CD4-positive, alpha-beta T cell treated with Interleukin-6 for 4 hours (primary cell): ENCODE measurements around the gene CALN1.
"Not testable (repeated sequence)": the region's sequence is repeated elsewhere in the genome, so short reads cannot be mapped to it uniquely, and the experiment has no call there.

Experiments used
- DNase-seq: peaks from one replicate; pipeline ENCODE4 v3.0.0-alpha.2; 2020; ENCODE audit warnings: mixed read lengths

The CALN1 gene

GRCh38 chr7:72265071-72265904, 146.8 kb downstream of the CALN1 start:
- no peak for DNase-seq

GRCh38 chr7:72260406-72260805, 151.7 kb downstream of the CALN1 start:
- no peak for DNase-seq

GRCh38 chr7:72258074-72258473, 154.1 kb downstream of the CALN1 start:
- DNase-seq = no peak

GRCh38 chr7:72254455-72254854, 157.7 kb downstream of the CALN1 start:
- no peak for DNase-seq

DNA sequence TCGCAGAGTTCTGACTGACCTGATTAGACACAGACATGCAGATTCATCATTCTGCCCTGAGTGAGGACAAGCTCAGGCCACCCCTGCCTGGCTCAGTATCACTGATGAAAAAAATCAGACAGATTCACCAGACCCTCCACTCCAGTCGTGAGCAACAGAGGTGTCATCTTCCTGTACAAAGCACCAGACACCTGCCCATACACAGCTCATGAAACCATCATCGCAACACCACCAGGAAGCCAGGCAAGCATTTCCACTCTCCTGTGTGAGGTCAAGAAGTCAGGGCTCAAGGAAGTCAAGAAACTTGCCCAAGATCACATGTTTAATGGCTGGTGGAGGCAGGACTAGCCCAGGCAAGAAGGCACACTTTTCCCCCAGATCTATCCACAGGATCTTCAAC, 163.0 kb downstream of the CALN1 start:
- DNase-seq = no peak

DNA sequence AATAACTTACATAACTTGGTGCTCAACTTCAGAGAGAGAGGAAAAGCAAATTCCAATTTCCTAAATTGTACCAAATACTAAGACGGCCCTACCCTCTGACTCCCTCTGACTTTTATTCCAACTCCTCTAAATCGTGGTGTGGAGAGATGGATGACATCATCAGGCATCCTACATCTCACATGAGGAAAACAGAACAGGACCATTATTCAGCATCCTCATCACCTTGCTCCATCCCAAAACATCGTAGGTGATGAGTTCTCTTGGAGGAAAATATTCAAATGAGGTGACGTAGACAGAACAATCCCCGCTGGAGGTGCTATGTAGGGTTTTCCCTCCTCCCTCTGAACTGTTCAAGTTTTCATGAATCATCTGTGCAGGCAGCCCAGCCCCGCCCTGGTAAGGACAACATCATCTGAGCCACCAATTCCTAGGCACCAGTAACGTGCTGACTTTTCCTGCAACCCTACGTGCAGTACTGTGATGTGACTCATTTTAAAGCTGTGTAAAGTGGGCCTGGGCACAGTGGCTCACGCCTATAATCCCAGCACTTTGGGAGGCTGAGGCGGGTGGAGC, 167.2 kb downstream of the CALN1 start:
- DNase-seq = no peak

- DNase-seq = no peak
Measured at GRCh38 chr7:72243329-72243728, 168.8 kb downstream of the CALN1 start.

- DNase-seq = no peak
Measured at GRCh38 chr7:72235351-72235750, 176.8 kb downstream of the CALN1 start.

DNA sequence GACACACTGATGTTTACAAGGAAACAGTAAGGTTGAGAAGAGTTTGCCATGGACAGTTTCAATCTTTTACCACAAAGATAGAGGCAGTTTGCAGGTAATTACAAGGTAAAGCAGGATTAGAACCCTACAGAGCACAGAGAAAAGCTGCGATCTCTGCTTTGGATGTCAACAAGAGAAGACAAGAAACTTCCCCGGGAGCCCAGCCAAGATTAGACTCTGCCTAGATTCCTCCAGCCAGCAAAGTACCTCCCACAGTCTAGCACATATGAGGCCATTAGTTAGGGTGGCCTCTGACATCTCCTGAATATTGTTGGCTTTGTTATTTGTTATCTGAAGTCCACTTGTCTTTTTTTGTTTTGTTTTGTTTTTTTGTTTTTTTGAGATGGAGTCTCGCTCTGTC, 178.1 kb downstream of the CALN1 start:
- DNase-seq = no peak

GRCh38 chr7:72230281-72230680, 181.9 kb downstream of the CALN1 start:
- DNase-seq = no peak

DNA sequence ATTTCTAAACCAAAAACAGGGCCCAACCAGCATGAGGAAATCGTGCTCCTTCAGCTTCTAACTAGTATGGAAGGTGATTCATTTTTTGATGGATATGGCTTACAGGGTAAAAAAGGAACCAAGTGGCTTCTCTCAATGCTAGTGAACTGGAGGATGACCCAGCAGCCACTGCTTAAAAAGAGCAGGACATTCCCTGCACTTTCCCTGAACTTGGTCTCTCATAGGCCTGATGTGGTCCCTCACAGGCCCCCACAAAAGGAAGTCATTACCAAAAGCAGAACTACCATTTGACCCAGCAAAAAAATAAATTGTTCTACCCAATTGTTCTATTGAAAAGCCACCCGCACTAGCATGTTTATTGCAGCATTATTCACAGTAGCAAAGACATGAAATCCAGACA, 188.8 kb downstream of the CALN1 start:
- DNase-seq = no peak

DNA sequence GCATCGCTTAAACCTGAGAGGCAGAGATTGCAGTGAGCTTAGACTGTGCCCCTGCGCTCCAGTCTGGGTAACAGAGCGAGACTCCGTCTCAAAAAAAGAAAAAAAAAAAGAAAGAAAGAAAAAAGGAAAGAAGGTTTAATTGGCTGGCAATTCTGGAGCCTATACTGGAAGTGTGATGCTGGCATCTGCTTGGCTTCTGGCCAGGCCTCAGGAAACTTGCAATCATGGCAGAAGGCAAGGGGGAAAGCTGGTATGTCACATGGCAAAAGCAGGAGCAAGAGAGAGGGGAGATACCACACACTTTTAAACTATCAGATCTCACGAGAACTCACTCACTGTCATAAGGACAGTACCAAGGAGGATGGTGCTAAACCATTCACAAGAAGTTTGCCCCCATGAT, 190.0 kb downstream of the CALN1 start:
- DNase-seq = no peak

DNA sequence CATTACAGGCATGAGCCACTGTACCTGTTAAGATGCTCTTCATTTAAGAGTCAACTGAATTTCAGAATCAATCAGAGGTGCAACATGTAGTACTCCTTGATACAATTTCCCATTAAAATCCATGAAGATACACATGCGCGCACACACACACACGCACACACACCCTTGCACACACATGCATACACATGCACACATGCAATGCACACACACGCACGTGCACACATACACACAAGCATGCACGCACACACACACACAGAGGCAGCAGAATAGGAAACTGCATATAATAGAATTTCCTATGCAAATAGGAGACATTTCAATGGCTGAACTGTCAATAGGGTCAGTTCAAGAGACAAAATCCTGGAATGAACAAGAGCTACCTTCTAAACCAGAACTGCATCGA, 192.6 kb downstream of the CALN1 start:
- no peak for DNase-seq

GRCh38 chr7:72217151-72217550, 195.0 kb downstream of the CALN1 start:
- no peak for DNase-seq

DNA sequence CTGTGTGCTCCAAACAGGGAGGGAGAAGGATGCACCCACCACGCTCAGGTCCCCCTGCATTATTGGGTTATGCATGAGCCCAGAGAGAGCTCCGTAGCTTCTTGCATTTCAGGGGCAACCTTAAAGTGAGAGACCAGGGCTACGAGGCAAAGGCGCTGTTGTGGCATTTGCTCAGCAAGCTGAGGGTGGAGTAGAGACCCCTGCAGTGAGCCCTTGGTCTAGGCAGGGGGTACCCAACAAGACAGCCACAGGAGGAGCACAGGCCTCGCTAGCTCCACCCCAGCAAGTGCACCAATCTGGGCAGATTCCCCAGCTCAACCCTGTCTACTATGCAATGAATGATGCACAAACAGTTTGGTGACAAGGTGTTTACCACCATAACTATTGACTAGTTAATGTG, 198.4 kb downstream of the CALN1 start:
- DNase-seq = no peak

- no peak for DNase-seq
Measured at GRCh38 chr7:72213081-72213480, 199.1 kb downstream of the CALN1 start.

GRCh38 chr7:72211175-72211574, 201.0 kb downstream of the CALN1 start:
- no peak for DNase-seq

- not testable (repeated sequence) for DNase-seq
Measured at GRCh38 chr7:72209006-72209405, 203.1 kb downstream of the CALN1 start.

DNA sequence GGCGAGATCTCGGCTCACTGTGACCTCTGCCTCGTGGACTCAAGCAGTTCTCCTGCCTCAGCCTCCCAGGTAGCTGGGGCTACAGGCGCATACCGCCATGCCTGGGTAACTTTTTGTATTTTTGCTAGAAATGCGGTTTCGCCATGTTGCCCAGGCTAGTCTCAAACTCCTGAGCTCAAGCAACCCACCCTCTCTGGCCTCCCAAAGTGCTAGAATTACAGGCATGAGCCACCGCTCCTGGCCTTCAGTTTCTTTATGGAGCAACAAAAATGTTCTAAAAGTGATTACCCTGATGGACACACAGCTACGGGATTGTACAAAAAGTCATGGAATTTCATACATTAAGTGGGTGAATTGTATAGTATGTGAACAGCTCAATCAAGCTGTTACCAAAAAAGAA, 216.0 kb downstream of the CALN1 start:
- DNase-seq = no peak

DNA sequence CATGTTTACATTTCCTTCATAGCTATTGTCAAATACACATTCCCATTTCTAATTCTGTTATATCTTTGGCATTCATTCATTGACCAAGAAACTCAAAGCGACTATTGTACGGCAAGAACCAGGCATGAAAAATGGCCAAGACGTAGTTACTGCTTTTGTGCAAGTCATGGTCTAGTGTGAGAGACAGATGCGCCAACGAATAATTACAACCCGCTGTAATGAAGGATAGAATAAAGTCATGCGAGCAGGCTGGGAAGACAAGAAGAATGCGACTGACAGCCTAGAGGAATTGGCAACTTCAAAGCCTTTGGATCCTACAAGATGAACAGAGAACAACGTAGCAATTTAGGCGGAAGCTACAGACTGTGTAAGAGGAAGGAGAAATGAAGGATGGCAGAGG, 221.2 kb downstream of the CALN1 start:
- DNase-seq = no peak

DNA sequence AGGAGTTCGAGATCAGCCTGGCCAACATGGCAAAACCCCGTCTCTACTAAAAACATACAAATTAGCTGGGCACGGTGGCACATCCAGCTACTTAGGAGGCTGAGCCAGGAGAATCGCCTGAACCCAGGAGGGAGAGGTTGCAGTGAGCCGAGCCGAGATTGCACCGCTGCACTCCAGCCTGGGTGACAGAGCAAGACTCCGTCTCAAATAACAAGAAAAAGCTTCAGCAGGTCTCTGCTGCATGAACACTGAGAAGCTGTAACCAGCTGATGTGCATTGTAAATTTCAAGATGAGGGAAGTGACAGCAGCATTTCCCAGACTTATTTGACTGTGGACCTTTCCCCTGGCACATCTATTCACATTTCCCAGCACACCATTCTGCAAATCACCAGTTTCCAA, 222.0 kb downstream of the CALN1 start:
- no peak for DNase-seq

GRCh38 chr7:72187179-72187578, 225.0 kb downstream of the CALN1 start:
- DNase-seq = no peak

DNA sequence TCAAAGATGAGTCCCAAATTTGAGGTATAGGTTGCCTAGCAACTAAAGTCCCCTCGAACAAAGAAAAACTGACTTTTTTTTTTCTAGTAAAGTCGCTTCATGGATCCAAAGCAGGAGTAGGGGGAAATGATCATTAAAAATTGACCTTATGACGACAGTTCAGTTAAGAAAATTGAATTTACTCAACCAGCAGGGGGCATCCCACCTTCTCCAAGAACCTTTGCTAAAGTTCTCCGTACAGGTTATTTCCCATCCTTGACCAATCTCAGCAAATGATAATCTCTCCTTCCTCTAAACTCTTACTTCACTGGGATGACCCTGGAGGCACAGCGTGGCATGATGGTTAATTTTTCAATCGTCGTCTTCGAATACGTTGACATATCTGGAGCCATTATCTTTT, 228.3 kb downstream of the CALN1 start:
- no peak for DNase-seq

GRCh38 chr7:72182036-72182435, 230.1 kb downstream of the CALN1 start:
- no peak for DNase-seq

- DNase-seq = no peak
Measured at GRCh38 chr7:72176875-72177274, 235.3 kb downstream of the CALN1 start.
